ENCODE data around the gene TARS1.
A peak's percentile ranks its signal among the peaks of the same experiment; 100 is the strongest.
"Not testable (repeated sequence)": the region's sequence is repeated elsewhere in the genome, so short reads cannot be mapped to it uniquely, and the experiment has no call there.

The TARS1 gene

DNA sequence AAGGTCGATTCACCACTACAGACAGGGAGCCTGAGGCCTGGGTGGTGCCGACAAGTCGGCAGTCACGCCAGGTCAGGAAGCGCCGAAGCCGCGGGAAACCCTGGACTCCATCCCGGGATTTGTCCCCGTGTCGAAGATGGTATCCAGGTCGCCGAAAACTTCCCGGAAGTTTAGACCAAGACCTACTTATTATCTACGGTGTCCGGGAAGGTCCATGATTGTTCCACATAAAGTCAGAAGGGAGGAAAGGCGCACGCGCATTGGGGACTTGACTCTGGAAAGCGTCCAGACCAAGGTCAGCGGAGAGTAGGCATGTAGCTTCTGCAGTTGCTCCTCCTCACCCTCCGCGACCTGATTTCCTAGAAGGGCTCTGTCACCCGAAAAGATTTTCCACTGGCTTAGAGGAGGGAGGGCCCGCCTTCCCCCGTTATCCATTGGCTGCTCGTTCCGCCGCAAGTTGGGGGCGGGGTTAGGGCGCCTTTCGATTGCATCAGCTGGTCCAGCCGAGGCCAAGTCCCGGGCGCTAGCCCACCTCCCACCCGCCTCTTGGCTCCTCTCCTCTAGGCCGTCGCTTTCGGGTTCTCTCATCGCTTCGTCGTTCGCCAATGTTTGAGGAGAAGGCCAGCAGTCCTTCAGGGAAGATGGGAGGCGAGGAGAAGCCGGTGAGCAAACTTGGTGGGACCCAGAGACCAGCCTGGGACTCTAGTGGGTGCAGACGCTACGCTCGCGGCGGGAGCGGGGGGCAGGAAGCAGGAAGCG is at the start of gene TARS1:
TSS of gene TARS1 (plus strand) at position 484 of the 759 bp plus-strand sequence. CDS start at position 606, 122 bp downstream.
- FAIRE-seq, result peak; percentile 90

DNA sequence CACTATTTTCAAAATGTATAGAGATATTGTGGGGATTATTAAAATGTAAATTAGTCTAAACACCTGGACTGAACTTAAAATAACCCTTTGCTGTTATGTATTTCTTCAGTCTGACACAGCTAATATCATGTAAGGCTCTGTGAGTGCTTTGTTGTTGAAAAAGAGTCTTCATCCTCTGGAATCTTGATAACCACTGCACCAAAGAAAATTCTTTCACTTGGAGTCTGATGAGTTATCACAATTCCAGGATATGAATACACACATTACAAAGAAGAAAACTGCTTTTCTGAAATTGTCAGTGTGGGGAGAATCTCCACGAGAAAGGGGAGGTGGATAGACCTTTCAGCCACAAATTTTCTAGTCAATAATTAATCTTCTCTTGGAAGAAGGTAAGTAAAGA is 42.3 kb upstream of the TARS1 start:
- no peak for FAIRE-seq

DNA sequence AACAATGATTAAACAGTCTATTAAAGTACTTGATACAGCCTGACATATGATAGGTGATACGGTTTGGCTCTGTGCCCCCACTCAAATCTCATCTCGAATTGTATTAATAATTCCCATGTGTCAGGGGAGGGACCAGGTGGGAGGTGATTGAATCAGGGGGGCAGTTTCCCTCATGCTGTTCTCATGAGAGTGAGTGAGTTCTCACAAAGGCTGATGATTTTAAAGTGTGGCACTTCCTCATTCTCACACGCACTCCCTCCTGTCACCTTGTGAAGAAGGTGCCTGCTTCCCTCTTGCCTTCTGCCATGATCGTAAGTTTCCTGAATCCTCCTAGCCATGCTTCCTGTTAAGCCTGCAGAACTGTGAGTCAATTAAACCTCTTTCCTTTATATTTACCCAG is 40.1 kb upstream of the TARS1 start:
- no peak for FAIRE-seq

DNA sequence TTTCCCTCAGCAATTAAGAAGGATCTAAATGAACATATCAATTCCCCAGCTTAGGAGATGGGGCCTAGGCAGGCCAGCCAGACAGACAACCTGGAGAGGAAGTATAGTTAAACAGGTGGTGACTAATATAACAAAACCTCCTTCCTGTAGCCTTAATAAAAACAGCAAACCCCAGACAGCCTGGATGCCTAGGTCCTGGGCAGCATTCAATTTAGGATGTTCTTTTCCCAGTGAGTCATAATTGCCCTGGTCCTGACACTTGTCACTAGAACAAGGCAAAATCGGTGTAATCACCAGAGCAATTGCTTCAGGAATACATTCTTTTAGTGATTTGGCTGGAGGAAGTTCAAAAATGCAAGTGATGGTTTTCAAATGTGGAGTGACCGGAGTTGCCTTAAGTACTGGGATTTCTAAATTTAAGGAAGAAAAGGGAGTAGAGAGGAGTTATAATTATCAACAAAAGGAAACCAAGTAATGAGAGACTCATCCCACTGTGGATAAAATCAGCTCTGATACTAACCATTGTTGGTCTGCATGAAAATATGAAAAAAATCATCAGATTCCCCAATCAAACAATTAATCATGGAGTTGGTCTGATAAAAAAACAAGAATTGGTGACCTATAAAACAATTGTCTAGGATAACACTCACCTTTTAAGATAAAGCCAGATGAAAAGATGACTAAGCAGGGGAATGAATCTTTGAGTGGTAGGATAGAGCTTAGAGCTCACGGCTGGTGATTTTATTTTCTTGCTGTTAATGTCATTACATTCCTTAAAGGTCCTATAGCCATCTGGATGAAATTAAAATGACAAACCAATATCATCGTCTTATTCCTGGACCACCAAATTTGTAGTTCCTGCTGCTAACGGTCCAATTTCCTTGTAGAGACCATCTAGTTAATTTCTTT is 39.0 kb upstream of the TARS1 start:
- FAIRE-seq, result no peak

DNA sequence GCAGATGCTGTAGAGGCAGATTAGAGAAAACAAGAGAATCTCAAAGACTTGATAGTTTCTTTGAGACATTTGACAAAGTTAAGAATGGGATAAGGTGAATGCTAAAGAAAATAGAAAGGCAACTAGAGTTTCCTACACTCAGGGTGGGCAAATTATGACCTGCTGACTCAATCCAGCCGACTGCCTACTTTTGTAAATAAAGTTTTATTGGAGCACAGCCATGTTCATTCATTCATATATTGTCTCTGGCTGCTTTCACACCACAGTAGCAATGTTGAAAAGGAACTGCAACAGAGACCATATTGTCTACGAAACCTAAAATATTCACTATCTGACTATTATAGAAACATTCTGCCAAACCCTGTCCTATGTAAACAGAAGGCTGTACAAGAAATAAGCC is 37.6 kb upstream of the TARS1 start:
- FAIRE-seq, result no peak

GRCh38 chr5:33408816-33409215 is 31.9 kb upstream of the TARS1 start:
- FAIRE-seq, result no peak

- FAIRE-seq, result no peak
These were observed 31.2 kb upstream of the TARS1 start for GRCh38 chr5:33409435-33410170.

DNA sequence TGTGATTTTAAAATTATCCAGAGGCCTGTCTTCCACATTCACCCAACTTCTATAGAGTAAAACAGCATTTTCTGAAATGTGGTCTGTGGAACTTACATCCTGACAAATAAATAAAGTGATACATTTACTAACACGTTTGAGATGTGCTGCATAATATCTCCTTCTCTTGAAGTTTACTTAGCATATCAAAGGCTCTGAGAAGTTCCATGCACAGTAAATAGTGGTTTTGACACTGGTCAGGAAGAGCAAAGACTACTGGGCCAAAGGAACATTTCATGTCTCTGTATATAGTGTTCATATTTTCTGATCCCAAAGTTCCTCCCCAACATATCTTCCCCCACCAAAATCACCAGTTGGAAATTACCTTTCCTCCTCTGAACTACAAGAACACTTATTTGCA is 30.5 kb upstream of the TARS1 start:
- FAIRE-seq, result no peak

- FAIRE-seq, result no peak
These were observed 29.3 kb upstream of the TARS1 start for GRCh38 chr5:33411498-33411897.

DNA sequence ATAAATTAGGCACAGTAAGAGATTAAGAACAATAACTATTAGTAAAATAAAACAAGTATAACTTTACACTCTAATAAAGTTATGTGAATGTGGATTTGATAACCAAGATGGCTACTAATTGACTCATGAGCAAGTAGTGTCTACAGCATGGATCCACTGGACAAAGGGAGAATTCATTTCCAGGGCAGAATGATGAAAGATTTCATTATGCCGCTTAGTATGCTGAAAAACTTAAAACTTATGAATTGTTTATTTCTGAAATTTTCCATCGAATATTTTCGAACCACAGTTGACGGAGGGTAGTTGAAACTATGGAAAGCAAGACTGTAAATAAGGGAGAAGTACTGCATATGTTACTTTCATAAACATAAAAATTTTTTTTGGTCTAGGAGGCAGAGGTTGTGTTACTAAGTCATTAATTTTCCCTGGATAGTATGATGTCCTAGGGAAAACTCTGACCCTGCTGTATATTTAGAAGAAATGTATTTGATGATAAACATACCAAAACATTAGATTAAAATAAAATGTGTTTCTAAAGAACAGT is 24.9 kb upstream of the TARS1 start:
- no peak for FAIRE-seq

DNA sequence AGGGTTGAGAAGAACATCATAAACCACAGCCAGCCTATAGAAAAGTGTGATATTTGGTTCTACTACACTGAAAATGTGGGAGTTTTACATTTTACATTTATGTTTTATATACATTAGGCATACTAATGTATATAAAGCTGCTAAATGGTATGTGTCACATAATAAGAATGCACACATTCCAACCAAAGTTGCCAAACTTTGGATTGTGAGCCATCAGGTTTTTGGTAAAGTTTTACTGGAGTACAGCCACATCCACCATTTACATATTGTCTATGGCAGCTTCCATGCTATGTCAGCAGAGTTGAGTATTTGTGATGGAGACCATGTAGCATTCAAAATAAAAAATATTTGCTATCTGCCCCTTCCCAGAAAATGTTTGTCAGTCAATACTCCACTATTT is 23.1 kb upstream of the TARS1 start:
- no peak for FAIRE-seq

- FAIRE-seq, result no peak
These were observed 19.8 kb upstream of the TARS1 start for GRCh38 chr5:33420946-33421345.

DNA sequence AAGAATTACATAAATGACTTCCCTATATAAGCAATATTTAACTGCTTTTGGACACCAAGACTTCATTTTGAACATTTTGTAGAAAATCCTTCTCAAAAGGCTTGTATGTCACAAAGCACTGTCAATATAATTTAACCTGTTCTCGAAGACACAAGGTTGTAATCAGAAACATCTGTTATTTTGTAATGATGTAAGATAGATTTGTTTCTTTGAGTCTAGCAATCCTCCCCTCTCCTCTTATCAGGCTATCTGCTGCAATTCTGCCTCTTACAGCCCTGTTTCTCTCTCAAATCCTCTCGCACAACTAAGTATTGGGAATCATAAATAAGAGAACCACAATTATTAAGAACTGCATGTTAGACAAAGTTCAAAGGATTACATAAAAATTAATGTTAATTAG is 18.6 kb upstream of the TARS1 start:
- FAIRE-seq, result no peak

DNA sequence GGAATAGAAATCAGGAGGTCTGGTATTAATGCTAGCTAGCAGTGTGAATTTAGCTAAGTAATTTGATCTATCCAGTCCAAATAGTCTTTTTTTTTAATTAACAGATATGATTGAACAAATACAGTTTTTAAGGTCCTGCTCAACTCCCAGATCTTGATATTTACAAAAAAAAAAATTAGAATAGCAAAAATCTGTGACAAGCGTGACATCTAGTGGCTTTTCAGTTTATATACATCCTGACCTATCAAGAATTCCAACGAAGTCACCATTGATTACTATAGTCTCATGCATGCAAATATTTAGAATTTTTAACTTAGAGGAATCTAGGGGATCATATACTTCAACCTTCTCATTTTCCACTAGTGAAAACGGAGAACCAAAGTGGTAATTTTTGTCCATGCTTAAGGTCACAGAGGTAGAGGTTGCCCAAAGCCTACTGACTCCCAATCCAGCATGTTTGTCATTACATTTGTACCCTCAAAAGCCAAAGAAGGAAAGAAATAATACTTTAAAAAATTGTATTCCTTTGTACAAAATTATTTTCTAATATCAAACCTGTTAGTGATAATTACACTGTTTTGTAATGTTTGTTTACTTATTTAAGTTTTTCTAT is 17.6 kb upstream of the TARS1 start:
- peak; percentile 73 for FAIRE-seq

DNA sequence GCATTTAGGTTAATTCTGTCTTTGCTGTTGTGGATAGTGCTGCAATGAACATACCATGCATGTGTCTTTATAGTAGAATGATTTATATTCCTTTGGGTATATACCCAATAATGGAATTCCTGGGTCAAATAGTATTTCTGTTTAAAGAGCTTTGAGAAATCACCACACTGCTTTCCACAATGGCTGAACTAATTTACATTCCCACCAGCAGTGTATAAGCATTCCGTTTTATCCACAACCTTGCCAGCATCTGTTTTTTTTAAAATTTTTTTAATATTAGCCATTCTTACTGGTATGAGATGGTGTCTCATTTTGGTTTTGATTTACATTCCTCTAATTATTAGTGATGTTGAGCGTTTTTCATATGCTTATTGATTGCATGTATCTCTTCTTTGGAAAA is 15.5 kb upstream of the TARS1 start:
- FAIRE-seq, result no peak

GRCh38 chr5:33430983-33431382 is 9.8 kb upstream of the TARS1 start:
- no peak for FAIRE-seq

DNA sequence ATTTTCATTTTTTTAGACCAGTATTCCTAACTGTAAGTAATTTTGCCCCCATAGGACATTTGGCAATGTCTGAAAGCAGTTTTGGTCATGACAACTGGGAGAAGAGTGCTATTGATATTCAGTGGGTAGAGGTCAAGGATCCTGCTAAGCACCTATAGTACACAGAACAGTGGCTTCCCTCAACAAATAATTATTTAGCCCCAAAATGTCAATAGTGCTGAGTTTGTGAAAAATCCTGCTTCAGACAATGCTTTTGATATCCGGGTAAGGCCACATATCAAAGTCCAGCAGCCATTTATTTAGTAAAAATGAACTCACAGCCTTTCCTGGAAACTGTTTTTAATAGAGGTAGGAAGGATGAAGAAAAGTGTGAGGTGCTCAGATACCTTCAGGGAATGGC is 8.1 kb upstream of the TARS1 start:
- no peak for FAIRE-seq

- FAIRE-seq, result no peak
These were observed 7.2 kb upstream of the TARS1 start for GRCh38 chr5:33433303-33434240.

DNA sequence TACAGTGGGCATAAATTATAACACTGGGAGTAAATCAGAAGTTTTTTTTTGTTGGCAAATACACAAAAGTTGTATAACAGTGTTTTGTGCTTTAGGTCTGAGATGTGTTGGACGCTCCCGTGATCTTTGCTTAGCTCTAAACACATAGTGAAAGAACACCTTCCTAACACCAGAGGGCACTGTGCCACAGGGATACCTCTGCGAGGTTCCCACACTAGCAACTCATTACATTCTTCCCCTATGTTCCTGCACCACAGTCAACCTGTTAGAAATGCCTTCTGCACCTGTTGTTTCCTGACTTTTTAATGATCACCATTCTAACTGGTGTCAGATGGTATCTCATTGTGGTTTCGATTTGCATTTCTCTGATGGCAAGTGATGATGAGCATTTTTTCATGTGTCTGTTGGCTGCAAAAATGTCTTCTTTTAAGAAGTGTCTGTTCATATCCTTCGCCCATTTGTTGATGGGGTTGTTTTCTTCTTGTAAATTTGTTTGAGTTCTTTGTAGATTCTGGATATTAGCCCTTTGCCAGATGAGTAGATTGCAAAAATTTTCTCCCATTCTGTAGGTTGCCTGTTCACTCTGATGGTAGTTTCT is 4.8 kb upstream of the TARS1 start:
- FAIRE-seq, result not testable (repeated sequence)

GRCh38 chr5:33438996-33439395 is 1.8 kb upstream of the TARS1 start:
- FAIRE-seq, result no peak

DNA sequence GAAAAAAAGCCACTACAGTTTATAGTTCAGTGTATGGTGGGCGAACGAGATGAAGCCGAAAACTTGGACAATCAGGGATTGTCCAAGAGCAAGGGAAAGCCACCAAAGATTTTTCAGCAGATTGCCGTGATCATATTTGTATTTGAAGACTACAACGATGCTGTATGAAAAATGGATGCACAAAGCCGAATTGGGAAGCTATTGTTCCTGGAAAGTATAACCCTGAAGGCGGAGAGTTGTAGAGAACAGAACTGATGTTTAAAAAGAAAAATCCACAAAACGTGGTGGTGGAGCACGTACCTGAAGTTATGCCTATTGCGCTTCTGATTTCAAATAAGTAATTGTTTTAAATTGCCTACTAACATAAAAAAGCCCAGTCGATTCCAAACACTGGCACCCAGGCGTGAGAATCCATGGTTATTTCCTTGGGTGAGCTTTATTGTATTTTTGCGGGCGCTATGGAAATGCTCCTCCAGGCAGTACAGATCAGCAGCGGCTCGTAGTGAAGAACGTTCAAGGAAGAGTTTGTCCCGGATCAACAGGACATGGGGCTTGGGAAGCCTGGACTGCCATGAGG is 772 bp upstream of the TARS1 start:
- no peak for FAIRE-seq

Data from TTC549 (cell line).